8988T (cell line): Measurements from ENCODE around the gene TENM3.

ENCODE experiments used
- DNase-seq: peaks from one replicate; pipeline ENCODE4 v3.0.0; 2011

TENM3 gene

DNA sequence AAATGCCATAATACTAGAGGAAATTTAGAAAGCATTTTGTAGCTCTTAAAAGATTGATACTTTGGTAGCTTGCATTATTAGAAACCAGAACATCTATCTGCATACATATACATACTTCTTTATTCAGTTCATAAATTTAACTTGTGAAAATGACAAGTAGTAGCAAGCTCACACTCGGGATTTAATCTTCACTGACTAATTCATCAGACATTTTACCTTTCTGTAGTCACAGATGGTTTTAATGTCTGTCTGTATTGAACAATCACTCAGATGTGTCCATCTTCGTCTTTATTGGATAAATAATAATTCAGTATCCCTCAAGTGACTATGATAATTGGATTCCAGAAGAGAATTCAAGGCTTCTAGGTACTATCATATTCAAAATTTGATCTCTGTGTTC is 232.3 kb downstream of the TENM3 start:
- DNase-seq: no peak

DNA sequence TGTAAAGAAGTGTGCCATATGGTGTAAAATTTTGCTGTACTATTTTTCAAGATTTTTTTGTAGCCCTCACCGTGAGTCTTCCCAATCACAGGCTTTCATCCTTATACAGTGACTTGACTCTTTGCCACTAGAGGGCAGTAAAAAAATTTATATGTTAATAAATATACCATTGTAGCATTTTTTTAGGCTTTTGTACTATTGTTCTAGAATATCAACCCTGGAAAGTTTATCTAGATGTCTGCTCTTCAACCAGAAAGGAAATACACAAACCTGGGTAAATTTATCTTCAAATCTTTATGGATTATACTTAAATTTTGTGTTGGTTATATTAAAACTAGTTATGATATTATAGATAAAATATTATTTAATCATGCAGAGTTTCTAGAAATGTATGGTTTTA is 235.3 kb downstream of the TENM3 start:
- DNase-seq: no peak

DNA sequence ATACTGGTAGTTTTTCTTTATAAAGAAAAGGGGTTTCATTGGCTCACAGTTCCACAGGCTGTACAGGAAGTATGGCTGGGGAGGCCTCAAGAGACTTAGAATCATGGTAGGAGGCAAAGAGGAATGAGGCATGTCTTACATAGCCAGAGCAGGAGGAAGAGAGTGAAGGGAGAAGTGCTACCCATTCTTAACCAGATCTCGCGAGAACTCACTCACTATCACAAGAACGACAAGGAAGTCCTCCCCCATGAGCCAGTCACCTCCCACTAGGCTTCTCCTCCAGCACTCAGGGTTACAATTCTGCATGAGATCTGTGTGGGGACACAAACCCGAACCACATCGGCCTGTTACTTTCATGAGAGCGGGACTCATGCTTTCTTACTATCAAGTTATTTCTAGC is 240.5 kb downstream of the TENM3 start:
- DNase-seq: no peak

DNA sequence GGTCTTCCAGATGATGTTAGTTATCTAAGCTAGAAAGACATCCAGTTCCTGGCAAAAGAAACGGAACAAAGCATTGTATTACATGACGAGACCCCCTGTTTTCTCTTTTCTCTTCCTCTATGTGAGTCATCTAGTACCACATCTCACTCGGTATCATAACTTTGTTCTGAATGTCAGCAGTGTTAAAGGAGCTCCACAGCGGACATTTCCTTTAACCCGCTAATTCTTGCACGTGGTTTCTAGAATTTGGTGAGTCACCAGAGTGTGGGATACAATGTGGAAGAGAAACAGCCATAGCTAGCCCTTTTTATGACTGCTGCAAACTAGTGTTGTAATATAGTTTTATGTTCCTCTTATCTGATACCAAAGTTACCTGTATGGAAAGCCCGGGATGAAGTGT is 243.7 kb downstream of the TENM3 start:
- no peak for DNase-seq

DNA sequence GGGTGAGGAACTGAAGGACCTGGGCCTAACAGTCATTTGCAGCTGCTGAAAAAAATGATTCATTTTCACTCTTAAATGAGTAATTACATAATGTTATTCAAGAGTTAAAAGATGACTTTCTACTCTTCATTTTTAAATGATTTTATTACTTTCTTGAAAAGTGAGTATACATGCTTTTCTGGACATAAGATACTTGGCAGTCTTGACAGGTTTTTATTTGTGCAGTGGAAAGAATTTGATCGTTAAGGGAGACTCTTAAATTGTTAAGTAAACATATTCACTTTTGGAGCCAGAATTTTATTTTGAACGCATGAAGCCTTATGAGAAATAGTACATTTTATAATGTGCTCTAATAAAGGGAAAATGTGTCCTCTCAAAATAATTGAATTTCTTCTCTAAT is 245.7 kb downstream of the TENM3 start:
- no peak for DNase-seq

DNA sequence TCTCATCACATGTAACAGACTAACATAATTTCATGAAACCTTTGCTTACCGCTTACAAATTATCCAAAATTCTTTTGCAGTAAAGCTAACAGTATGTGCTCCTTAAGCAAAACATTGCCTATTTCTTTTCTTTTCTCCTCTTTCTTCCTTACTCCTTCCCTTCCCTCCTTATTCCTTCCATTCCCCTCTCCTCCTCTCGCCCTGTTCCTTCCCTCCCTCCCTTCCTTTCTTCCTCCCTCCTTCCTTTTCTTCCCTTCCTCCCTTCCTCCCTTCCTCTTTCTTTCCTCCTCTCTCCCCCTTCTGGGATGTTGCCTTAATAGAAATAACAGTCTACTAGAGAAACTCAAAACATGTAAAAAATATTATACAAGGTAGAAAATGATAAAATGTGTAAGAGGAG is 246.4 kb downstream of the TENM3 start:
- DNase-seq: no peak

DNA sequence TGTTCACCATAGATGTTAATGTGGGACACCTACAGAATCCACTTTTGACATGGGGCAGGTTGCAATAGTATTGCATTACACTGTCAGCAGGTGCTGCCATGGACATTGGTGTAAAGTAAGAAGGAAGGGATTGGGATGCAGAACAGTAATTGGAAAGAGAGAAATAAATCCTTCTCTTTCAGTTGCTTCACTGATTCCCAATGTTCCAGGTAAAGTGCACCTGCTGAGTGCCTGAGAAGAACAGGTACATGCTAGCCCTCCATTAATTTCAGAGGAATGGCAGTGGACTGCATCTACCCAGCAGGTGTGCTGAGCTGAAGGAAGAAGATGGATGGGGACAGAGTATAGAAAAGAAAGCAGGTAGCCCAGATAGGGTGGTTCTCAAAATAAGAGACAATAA is 248.5 kb downstream of the TENM3 start:
- DNase-seq: no peak

DNA sequence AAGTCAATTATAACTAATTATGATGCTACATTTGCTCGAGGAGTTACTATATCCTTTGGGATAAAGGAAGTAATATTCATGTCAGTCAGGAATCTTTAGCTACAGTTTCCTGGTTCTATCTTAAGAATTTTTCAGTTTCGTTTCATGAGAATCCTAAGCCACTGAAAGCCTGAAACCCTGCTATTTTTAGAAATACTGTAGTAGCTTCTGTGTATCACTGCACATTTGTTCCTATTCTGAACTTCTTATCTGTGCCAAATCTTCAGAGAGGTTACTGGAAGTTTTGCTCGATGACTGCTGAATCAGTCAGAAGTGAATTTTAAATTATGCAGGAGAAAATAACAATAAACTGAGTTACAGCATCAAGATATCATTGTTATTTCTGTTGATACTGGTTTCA is 249.2 kb downstream of the TENM3 start:
- no peak for DNase-seq

DNA sequence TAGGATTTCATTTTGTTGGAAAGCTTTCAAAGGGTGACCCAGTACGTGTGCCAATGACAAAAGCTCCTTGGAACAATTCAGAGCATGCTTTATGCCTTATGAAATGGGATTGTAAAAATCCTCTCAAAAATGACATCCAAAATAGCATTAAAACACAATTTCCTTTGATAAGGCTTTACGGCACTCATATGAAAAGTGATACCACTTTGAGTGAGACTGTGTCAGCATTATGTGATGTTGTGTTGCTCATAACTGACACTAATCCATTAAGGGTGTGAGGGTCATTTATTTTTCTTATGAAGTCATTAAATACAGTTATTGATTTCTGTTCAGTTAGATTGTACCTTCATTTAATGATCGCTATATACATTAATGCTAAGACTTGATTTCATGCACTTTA is 250.2 kb downstream of the TENM3 start:
- no peak for DNase-seq

DNA sequence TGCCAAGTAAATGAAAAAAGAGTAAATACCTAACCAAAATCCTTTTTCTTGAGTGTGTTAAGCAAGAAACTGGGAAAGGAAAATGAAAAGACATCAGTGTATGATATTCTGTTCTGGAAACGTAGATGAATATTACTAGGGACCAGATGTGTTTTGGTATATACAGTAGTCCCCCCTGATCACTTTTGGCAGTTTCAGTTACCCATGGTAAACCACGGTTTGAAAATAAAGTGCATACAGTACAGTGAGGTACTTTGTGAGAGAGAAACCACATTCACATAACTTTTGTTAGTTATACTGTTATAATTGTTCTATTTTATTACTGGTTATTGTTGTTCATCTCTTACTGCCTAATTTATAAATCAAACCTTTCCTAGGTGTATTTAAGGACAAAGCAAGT is 250.9 kb downstream of the TENM3 start:
- DNase-seq: no peak

DNA sequence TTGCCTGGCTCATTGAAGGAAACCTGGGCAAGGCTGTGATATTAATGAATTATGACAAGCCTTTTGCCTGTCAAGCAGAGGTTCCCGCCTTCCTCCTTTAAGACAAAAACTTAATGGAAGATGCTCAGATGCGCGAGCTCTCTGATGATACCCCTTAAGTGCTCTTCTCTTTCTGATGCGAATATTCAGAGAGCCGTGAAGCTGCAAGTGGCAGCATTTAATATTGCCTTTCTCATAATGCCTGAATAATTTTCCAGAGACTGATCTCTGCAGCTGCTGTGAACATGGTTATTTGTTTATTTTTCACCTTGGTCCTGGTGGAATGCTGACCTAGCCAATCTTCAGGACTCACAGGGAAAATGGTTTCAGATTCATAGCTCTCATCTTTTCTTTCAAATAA is 251.8 kb downstream of the TENM3 start:
- no peak for DNase-seq

DNA sequence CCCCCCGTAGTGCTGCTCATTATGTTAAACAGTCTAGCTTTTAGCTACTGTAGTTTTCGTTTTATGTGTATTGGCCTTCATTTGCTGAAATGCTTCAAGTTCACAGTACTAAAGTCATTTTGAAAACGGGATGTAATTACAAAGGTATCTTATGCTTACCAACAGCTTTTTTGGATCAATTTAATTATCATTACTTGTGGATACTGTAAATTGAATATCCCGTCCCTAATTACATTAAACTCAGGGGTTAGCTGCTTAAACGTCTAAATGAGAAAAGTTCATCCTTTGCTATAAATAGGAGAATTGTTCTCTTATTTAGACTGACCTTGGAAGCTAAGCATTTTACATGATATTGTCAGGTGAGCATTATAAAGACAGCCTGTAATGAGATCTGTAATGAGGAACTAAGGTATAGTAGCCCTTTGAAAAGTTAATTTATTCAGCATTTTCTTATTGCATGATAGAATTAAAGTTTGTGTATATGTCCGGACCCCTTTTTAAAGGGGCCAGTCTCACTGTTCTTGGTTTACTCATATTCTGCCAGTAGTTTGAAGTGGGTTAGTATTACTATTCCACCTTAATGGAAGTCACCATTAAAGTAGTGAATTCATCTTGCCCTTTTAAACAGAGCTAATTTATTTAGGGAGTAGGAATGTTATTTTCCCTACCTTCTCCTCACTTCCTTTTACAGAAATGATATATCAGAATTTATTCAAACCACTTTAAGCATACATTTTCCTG is 252.6 kb downstream of the TENM3 start:
- no peak for DNase-seq

DNA sequence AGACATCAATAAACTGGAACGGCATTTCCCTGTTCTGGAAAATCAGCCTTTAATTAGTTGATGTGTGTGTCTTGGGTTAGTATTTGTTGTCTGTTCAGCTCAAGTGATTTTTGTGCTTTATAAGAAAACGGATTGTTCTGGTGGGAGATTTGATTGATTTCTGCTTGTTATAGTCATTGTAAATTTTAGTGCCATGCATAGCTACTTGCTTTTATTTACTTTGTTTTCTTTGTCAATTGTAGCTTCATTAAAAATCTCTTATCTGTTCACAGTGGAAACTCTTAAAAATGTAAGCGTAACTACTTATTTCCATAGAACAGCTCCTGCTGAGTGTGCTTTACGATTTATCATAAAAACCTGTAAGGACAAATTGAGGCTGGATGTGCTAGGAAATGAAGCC is 253.2 kb downstream of the TENM3 start:
- no peak for DNase-seq

DNA sequence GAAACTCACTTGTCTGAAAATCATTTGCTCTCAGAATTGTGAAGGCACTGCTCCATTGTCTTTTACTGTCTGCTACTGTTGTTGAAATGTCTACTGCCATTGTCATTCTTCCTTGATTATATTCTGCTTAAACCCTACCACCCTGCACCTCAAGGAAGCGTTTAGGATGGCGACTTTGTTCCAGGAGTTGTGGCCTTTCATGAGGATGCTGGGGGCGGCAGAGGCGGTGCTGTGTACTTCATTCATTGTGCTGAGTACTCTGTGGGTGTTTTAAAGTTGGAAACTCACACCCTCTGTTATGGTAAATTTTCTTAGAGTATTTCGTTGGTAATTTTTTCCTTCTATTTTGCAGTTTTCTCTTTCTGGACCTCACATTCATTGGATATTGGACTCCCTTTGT is 258.9 kb downstream of the TENM3 start:
- no peak for DNase-seq

DNA sequence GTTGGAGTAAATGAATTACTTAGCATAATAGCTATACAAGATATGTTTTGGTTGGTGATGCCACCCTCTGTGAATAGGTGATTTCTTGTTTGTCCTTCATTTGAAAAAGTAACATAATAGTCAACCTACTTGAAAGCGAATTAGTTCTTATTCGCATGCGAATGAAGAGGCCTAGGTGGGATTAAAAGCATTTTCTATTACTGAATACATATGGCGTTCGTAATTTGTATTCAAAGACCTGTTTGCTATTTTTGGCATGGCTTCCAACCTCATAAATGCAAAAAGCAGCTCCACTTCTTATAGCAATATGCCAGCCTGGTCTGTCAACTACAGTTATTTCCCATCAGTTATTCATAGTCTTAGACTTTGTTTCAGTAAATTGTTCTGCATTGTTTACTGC is 261.3 kb downstream of the TENM3 start:
- no peak for DNase-seq

DNA sequence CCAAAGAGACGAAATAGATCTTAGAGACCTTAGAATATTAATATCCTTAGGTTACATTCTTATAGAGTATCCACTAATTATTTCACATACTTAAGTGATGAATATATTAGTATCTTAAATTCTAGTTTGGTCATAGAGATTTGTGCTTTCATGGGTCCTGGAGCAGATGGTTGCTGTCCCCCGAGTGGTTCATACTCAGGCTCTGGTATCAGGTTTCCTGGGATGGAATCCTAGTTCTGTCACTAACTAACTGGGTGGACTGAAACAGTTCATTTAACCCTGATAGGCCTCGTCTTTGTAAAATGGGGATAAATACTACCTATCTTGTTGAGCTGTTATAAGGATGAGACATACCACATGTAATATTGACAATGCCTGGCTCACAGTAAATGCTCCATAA is 264.6 kb downstream of the TENM3 start:
- DNase-seq: no peak

DNA sequence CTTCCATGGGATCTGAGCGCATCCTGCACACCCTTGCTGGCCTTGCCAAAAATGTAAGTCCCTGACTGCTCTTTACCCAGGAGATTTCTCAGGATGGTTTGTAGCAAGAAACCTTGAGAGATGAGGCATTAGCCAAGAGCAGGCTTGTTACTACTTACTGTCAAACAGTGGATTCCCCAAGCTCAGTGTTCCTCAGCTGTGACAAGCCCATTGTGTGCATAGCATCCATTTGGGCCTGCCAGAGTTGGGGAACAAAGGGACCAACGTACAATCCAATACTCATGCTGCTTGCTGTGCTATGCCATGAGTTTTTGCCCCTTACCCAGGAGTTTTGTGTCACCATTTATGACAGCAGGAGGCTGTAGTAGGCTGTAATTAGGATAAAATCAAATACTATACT is 267.6 kb downstream of the TENM3 start:
- no peak for DNase-seq

DNA sequence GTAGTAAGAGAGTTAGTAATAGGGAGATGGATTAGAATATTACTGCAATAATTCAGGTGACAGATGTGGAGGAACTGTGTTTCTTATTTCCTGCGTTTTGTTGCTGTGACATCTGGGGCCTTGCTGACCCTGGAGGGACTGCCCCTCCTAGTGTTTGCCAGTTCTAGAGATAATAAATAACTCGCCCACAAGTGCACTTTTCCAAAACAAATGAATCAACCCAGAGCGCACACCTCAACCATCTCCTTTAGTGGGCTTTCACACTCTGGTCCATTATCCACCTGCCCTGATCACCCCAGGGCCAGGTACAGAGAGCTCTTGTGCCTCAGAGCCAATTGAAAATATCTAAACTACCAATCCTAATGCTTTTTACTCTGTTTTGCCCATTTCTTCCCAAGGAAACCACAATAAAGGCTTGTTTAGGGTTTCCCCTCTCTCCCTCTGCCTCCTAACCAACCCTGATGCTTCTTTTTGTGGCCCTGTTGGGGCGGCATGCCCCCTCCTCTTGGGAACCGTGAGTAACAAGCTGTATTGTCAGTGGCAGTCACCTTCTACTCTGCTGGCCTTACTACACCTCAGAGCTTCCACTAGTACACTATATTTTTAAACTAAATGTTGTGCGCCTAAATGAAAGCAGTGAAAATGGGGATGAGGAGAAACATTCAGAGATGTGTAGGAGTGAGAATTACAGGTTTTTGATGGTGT is 270.5 kb downstream of the TENM3 start:
- no peak for DNase-seq

DNA sequence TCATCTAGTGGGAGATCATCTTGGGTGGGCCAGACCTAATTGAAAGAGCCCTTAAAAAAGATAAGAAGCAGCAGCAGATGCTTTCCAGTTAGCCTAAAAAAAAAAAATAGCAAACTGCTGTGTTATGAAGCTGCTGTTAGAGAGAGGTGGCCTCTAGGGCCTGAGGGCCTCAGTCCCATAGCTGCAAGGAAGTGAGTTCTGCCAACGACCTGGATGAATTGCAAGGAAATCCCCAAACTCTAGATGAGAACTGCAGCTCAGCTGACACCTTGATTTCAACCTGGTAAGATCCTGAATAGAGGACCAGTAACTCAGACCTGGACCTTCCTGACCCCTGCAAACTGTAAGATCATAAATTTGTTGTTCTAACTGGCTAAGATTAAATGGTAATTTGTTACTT is 275.2 kb downstream of the TENM3 start:
- DNase-seq: no peak

DNA sequence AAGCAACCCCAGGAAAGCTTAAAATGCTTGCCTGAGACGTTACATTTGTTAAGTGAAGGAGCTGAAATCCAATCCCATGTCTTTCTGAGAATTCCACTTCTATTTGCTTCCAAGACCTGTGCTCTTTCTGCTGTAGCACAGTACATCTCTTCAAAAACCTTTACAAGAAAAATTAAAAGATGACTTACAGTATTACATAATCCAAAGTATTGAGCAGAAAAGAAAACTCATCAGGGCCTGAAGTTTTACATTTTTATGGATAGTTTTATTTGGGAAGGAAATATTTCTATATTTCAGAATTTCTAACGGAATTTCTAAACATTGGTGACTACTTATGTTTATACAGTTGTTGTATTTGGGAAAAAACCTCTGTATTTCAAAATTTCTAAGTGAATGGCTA is 276.3 kb downstream of the TENM3 start:
- no peak for DNase-seq

DNA sequence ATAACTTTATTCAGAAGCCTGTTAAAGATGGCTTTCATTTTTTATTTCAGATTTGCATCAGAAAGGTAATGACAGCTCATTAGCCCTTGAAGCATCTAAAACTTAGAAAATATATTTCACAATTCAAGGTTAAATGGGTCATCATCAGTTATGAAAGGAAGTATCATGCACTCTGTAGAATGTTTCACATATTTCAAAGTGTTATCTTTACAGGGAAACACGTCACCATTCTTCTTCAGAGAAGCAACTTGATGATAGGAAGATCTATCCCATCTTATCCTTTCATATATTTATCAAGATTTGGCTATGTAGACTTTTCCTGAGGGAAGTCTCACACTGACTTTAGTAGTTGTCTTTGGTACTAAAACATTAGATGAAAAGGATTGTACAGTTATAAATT is 277.8 kb downstream of the TENM3 start:
- no peak for DNase-seq

DNA sequence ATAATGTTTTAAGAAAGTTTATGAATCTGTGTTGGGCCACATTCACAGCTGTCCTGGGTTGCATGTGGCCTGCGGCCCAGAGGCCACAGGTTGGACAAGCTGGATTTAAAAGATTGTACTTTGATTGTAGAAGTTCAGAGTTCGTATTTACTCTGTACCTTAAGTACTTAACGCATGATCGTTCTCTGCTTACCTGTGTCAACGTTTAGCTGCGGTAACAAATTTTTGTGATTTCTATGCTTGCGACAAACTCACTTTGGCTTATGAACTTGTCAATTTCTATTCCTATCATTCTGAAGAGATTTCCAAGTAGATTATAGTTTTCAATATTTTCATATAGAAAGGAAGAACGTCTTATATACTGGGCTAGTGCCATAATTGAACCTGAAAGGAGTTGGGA is 285.6 kb downstream of the TENM3 start:
- DNase-seq: no peak

DNA sequence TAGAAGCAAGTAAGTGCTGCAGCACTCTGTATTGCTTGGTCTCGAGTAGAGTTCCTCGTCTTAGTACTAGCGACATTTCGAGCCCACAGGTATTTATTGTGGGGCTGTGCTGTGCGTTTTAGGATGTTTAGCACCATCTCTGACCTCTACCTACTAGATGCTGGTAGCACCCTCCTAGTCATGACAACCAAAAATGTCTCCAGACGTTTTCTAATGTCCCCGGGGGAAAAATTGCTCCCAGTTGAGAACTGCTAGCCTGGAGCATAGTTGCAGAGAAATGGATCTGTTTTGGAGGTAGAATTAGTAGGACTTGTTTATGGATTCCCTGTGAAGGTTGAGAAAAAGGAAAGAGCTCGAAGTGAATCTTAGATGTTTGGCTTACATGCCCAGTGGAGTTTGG is 287.2 kb downstream of the TENM3 start:
- DNase-seq: no peak

DNA sequence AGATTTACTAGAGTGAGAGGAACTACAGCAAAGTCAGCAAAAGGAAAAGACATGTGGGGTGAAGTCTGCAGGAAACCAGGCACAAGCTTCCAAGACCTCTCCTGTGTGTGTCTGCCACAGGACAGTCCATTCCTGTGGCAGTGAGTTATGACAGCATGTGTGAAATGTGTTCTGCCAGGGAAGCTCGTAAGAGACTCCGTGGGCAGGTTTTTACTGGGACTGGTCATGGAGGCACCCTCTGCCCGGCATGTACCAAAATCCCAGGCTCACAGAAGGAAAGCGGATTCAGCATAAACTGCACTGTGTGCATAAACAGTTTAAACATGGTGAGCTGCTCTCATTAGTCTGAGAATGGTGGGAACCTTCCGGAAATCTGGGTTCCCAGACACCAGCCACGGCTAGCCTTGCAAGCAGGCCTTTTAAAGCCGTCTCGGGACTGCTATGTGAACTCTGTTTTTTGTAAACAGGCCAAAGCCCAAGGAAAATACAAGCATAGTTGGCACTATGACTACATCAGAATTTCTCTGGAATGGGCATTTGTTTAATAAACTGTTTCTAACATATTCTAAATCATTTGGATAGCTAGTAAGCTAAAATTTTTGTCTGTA is 288.5 kb downstream of the TENM3 start:
- DNase-seq: no peak

DNA sequence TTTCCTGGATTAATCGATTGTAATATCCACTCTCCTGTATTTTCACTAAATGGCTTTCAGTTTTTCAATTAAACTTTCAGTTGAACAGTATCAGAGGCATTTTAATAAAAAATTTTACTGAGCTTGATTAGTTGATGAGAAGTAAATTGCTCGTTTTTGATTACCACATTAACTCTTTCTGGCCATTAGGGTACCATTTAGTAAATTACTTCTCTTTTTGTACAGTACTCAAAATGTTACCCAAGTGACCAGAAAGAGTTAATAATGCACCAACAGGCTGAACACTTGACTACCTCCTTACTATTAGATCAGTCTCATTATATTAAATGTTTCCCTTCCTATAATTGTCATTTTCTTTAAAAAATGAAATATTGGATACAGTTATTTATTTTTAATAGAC is 289.2 kb downstream of the TENM3 start:
- DNase-seq: no peak
